ENCODE data around the gene ZPR1.
"Not testable (repeated sequence)": the region's sequence is repeated elsewhere in the genome, so short reads cannot be mapped to it uniquely, and the experiment has no call there.

ZPR1 gene

GRCh38 chr11:116823031-116823843 is 35.4 kb upstream of the ZPR1 start, which contains the start of gene APOA4:
APOA4 (minus strand) TSS chr11:116823304; CDS start chr11:116823191, 113 bp downstream.
- no peak for DNase-seq (ENCODE audit: low read depth)

GRCh38 chr11:116822575-116822974 is 34.8 kb upstream of the ZPR1 start:
- DNase-seq (ENCODE audit: low read depth), result no peak

- no peak for DNase-seq (ENCODE audit: low read depth)
Measured at GRCh38 chr11:116821050-116821918, 33.5 kb upstream of the ZPR1 start.

DNA sequence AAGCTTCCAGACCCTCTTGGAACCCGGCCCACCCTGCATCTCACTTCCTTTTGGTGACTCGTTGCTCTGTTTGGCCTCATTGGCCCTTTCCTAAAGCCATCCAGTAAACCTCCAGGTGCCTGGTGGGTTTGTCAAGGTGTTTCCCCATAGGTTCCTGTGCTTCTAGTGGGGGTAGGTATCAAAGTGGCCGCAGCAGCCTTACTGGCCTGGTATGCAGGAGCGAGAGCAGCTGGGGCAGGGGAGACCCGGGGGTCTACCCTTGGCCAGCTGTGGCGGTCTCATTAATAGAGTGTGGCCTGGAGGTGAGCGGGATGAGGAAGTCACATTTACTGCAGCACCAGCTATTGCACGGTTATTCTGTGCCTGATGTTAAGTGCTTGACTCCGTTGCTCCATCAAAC is 31.2 kb upstream of the ZPR1 start:
- no peak for DNase-seq (ENCODE audit: low read depth)

DNA sequence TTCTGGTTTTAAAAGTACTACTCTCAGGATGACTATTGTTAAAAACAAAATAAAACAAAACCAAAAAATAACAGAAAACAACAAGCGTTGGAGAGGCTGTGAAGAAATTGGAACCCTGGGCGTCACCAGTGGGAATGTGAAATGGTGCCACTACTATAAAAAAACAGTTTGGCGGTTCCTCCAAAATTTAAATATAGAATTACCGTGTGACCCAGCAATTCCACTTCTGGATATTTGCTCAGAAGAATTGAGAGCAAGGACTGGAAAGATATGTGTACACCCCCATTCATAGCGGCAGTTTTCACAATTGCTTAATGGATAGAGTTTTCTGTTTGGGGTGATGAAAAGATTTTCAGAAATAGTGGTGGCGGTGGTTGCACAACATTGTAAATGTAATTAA is 26.7 kb upstream of the ZPR1 start:
- no peak for DNase-seq (ENCODE audit: low read depth)

DNA sequence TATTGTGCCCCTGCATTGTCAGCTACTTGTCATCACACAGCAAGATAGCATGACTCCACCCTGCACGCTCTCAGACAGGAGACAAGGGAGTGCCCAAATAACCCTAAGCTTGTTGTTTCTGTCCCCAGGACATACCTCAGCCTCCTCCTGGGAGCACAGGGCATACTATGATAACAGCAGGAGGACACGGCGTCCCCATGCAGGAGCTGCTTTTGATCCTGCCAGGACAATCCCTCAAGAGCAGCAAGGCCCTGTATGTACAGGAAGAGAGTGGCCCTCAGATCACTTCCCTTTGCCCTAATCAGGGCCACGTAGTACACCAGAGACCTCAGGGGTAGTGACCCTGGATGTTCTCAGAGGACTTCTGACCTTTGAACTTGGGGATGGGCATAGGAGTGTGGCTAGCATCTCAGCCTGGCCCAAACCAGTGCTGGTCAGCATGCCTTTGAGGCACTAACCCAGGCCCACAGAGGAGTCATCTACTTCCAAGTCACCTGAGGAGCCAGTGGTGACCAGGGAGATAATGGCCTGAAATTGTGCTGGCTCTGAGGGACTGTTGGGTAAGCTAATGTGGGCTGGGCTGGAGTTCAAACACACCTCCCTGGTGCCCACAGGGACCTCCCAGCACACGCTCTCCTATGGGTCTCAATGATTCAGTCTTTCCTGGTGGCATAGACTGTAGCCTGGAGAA is 26.1 kb upstream of the ZPR1 start:
- no peak for DNase-seq (ENCODE audit: low read depth)

- DNase-seq (ENCODE audit: low read depth), result no peak
Measured at GRCh38 chr11:116813170-116813569, 25.3 kb upstream of the ZPR1 start.

GRCh38 chr11:116812109-116812508 is 24.3 kb upstream of the ZPR1 start:
- DNase-seq (ENCODE audit: low read depth), result no peak

- DNase-seq (ENCODE audit: low read depth), result no peak
Measured at GRCh38 chr11:116811194-116811593, 23.4 kb upstream of the ZPR1 start.

- no peak for DNase-seq (ENCODE audit: low read depth)
Measured at GRCh38 chr11:116808262-116809175, 20.7 kb upstream of the ZPR1 start.

- DNase-seq (ENCODE audit: low read depth), result no peak
Measured at GRCh38 chr11:116807601-116808261, 19.9 kb upstream of the ZPR1 start.

DNA sequence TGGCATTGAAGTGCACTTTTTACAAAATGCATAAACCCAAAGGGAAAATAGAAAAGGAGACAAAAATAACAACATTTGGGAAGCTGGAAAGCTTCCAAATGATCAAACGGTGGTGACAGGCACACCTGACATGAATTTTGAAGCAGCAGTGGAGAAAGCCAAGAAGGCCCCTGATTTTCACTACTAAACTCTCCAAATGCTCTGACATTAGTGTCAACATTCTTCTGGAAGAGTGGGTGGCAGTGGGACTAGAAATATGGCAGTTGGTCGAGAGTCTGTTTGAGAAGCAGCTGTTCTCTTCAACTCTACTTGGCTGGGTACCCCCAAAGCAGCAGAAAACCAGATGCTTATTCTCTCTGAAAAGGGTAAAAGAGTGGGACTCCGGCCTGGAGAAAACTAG is 16.2 kb upstream of the ZPR1 start:
- DNase-seq (ENCODE audit: low read depth), result no peak

DNA sequence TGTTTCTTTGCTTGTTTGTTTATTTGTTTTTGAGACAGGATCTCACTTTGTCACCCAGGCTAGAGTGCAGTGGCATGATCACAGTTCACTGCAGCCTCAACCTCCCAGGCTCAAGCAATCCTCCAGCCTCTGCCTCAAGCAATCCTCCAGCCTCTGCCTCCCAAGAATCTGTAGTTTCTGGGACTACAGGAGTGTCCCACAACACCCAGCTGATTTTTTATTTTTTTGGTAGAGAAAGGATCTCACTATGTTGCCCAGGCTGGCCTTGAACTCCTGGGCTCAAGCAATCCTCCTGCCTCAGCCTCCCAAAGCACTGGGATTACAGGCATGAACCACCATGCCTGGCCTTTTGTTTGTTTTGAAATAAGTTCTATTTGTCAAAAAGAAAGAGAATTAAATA is 13.8 kb upstream of the ZPR1 start:
- DNase-seq (ENCODE audit: low read depth), result not testable (repeated sequence)

DNA sequence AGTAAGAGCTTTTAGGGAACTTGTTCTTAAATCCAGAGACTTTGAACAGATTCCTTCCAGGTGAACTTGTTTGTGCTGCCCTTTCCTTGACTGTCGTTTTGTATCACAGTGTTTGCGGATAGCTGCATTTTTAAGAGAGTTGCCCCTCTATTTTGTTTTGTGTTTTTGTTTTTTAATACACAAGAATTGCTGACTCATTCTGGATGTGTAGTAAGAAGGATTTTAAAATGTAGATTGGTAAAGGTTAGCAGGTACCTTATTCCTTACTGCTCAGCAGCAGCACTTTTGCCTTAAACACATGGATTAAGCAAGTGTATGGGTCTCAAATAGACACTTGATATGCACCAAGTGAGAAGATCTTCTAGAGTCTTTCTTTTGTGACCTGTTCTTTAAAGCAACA is 12.8 kb upstream of the ZPR1 start:
- no peak for DNase-seq (ENCODE audit: low read depth)

- no peak for DNase-seq (ENCODE audit: low read depth)
Measured at GRCh38 chr11:116798368-116798767, 10.5 kb upstream of the ZPR1 start.

DNA sequence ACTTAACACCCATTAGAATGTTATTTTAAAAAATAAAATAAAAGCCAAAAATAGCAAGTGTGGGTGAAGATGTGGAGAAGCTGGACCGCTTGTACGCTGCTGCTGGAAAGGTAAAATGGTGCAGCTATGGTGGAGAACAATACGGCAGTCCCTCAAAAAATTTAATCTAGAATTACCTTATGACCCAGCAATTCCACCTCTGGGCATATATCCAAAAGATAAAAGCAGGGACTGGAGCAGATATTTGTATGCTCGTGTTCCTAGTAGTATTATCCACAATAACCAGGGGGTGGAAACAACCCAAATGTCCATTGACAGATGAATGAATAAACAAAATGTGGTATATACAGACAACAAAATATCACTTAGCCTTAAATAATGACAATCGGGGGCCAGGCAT is 10.0 kb upstream of the ZPR1 start:
- no peak for DNase-seq (ENCODE audit: low read depth)

- no peak for DNase-seq (ENCODE audit: low read depth)
Measured at GRCh38 chr11:116796548-116796947, 8.7 kb upstream of the ZPR1 start.

DNA sequence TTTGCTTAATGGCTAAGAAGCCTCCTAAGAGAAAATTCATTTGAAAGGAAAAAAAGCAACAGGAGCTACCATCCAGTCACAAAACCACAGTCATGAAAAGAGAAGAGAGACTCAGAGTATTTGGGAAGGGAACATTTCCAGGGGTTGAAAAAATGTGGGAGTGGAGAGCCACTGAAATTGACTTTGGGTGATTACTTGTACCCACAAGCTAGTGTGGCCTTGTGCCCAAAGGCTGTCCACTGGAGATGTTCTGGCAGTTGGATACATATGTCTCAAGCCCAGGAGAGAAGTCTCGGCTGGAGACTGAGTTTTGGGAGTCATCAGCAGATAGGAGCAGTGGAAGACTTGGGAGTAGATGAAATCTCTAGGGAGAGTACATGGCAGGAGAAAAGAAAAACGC is 7.0 kb upstream of the ZPR1 start:
- DNase-seq (ENCODE audit: low read depth), result no peak

GRCh38 chr11:116793772-116794097 is 5.9 kb upstream of the ZPR1 start:
- DNase-seq (ENCODE audit: low read depth), result no peak

DNA sequence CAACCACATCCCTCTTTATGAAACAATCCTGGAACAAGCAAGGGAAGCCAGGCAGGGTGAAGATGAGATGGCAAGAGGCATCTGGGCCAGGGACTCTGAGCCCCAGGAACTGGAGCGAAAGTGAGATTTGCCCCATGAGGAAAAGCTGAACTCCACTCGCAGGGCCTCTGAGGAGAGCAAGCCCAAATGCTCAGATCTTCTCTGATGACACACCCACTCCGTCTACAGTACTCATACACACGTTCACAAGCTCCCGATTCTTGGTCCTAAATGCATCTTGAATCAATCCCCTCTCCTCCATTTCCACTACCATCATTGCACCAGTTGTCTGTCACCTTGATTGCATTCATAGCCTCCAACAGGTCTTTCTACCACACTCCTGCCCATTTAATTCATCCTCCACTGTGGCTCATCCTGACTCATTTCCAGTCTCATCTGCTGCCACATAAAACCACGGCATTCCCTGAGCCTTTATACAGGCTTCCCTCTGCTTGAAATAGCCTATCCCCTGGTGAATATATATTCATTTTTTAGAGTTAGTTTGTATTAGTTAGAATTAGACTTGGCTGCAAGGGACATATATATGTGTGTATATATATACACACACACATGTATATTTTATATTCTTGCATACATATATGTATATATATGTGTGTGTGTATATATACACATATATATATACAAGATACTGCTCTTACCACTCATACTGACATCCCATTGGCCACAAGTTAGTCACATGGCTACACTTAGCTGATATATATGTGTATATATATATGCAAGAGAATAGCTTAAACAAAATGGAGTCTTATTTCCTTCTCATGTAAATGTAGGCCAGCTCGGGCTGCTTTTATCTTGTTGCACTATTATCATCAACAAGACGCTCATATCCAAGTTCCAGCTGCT is 5.3 kb upstream of the ZPR1 start:
- DNase-seq (ENCODE audit: low read depth), result no peak
